Right kidney (tissue), 1 donor: Measurements from ENCODE around the gene BCL7C.
A peak's percentile ranks its signal among the peaks of the same experiment; 100 is the strongest.
"Not testable (repeated sequence)": the region's sequence is repeated elsewhere in the genome, so short reads cannot be mapped to it uniquely, and the experiment has no call there.

ENCODE experiments used
- DNase-seq: peaks from one replicate; pipeline ENCODE4 v3.0.0-alpha.2; 2016

BCL7C gene

DNA sequence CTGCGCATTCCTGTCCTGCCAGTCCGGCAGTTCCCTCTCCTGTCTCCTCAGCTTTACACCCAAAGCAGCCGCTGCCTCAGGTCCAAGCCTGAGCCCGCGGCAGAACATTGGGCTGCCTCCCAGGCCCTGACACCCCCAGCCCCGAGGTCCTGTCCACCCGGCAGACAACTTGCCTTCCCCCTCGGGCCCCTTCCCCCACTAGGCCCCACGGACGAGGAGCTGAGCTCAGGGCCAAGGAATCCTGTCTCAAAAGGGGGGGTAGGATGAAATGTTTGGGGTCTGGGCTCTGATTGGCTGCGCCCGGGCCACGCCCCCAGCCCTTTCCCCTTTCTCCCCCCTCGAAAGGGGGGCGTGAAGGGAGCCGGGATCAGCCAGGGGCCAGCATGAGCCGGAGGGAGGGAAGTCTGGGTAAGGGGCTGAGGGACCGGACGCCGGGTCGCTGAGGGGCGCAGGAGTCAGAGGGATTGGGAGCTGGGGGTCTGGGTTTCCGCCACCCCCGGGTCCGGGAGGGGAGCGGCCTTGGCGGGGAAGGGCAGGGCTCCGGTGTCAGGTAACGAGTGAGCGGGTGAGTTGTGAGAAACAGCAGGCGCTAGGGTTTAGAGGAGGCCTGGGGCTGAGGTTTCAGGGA, 2.5 kb upstream of the BCL7C start, which contains the start of gene CTF1:
TSS of gene CTF1 (plus strand) at position 354 of the 628 bp plus-strand sequence. CDS start at position 384, 30 bp downstream.
- peak; percentile 90 for DNase-seq

- peak; percentile 77 for DNase-seq
Observed at GRCh38 chr16:30895627-30896260, 1.9 kb upstream of the BCL7C start.

DNA sequence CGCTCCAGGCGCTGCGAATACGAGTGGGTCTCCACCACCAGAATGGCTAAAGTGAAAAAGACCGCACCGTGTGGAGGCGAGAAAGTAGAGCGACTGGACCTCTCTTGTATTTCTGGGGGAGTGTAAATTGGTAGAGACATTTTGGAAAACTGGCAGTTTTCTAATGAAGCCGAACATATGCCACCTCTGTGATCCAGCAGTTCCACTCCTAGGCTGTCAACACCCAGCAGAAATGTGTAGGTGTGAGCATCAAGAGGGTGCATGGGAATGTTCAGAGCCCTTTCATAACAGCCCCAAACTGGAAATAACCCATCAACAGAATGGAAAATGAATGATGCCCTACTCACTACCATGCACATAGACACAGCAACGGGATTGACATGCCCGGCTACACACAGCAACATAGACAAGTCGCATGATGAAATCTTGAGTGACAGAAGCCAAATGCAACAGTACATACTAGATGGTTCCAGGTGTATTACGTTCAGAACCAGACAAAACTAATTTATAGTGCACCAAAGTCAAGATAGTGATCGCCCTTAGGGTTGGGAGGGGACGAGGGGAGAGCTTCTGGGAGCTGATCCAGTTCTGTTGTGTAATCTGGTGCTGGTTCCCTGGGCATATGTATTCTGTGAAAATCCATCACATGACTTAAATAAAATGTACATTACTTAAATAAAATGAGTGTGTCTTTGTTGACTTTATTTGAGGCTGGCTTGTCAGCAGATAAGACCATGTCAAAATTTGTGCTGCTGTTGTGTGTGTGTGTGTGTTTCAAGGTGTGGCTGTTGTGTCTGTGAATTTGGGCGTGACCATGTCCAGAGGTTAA, 877 bp upstream of the BCL7C start:
- no peak for DNase-seq

GRCh38 chr16:30893417-30893743, 497 bp downstream of the BCL7C start:
- DNase-seq = no peak

DNA sequence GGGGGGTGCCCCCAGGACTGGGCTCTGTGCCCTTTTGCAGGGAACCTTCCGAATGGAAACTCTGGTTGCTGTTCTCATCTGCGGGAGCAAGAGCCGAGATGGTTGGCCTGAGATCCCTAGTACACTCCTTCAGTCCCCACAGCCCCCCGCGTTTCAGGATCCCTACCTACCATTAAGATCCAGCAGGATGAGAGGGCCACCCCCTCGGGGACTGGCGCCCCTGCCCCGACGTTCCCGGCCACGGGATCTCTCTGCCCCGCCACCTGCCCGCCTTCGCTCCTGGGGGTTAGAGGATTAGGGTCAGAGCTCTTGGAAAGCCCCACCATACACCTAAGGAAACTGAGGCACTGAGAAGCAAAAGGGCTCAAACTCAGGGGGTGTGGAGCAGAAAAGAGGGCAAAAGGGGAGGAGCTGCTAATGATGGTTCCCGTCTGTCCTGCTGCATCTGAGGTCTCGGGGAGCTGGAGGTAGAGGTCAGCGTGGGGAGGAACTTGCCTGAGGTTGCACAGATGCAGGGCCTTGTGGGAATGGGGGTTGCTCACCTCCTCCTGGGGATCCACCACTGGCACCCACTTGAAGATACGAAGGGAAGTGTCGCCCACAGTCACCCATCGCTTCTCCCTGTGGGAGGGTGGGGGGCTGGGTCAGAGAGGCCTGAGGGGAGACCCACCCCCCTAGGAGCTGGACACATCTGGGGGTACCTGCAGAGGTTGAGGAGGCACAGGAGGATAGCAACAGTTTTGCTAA, 1.0 kb downstream of the BCL7C start:
- no peak for DNase-seq

DNA sequence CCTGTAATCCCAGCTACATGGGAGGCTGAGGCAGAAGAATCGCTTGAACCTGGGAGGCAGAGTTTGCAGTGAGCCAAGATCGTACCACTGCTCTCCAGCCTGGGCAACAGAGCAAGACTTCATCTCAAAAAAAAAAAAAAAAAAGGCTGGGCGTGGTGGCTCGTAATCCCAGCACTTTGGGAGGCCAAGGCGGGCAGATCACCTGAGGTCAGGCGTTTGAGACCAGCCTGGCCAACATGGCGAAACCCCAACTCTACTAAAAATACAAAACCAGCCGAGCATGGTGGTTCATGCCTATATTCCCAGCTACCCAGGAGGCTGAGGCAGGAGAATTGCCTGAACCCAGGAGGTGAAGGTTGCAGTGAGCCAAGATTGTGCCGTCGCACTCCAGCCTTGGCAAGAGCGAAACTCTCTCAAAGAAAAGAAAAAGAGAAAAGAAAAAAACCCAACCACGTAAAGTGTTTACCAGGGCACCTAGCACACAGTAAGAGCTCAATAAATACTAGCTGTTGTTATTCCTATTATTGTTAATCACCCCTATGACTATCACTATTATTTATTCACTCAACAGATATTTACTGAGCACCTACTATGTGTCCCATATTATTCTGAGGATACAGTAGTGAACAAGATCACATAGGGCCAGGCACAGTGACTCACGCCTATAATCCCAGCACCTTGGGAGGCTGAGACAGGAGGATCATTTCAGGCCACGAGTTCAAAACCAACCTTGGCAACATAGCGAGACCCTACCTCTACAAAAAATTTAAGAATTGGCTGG, 2.6 kb downstream of the BCL7C start:
- DNase-seq = not testable (repeated sequence)

DNA sequence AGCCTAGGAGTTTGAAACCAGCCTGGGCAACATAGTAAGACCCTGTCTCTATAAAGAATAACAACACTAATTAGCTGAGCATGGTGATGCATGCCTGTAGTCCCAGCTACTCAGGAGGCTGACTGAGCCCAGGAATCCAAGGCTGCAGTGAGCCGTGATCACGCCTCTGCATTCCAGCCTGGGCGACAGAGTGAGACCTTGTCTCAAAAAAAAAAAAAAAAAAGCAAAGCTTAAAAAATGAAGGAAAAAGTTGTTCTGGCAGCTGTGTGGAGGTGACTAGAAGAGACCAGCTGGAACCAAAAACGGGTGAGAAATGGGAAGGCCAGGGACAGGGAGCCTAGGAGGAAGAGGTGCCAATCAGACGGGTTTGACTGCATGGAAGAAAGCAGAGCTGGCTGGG, 4.2 kb downstream of the BCL7C start:
- peak; percentile 15 for DNase-seq

DNA sequence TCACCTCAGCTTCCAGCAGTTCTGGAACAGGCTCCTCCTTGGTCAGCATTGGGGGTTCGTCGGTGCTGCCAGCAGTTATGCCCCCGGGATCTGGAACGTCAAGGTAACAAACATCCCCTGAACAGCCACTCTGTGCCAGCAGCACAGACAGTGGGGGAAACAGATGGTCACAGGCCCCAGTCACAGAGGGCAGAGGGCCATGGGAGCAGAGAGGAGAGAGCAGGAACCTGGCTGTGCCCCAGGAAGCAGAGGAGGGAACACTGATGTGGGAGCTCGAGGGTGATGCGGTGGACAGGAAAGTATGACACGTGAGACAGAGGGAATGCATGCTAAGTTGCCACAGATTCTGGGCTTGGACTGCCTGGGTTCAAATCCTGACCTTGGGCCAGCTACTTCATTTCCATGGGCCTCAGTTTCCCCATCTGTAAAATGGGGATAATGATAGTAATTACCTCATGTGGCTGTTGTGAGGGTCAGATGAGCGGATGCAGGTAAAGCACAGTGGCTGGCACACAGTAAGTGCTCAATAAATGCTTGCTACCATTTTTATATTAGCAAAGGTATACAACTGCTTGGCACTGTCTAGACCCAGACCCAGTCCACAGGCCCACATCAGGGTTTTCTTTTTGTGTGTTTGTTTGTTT, 4.9 kb downstream of the BCL7C start:
- no peak for DNase-seq

DNA sequence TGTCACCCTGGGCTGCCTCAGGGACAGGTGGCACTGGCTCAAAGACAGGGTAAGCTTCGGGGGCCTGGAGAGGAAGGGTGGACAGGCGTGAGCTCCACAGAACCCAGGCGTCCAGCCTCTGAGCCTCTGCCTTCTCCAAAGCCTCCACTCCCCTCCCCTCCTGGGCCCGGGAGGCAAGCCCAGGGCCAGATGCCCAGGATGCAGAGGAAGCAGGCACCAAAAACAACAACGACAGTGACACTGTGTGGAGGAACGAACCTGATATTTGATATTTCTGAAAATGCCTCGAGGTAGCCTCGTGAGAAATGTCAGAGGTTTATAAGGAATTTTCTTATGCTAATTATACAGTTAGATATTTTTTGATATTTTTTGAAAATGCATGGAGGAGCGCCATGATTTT, 6.0 kb downstream of the BCL7C start:
- DNase-seq = no peak

DNA sequence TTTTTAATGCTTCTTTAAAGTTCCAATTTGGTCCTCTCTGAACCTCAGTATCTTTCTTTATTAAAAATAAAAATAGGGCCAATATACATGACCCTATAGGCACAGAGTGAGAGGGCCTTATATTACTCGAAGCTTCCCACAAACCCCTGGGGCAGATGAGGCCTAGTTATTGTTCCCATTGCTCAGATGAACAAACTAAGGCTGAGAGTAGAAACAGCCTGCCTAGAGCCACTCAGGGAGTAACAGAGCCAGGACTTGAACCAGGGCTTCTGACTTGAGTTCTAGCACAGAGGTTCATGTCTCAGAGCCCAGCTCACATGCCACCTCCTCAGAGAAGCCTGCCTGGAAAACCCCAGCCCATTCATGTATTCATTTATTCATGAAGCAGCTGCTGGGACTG, 7.7 kb downstream of the BCL7C start:
- no peak for DNase-seq

- DNase-seq = no peak
Observed at GRCh38 chr16:30885196-30885595, 8.7 kb downstream of the BCL7C start.

DNA sequence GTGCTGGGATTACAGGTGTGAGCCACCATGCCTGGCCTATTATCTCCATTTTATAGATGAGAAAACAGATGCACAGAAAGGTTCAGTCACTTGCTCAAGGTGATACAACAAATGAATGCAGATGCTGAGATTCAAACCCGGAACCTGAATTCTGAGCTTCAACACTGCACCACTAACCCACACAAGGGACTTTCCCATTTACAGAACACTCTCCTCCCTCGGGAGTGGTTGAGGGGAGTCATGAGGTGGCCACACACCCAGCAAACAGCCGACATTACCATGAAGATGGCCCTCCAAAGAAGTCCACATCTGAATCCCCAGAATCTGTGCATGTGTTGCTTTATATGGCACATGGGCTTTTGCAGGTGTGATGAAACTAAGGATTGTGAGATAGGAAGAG, 9.1 kb downstream of the BCL7C start:
- DNase-seq = no peak

DNA sequence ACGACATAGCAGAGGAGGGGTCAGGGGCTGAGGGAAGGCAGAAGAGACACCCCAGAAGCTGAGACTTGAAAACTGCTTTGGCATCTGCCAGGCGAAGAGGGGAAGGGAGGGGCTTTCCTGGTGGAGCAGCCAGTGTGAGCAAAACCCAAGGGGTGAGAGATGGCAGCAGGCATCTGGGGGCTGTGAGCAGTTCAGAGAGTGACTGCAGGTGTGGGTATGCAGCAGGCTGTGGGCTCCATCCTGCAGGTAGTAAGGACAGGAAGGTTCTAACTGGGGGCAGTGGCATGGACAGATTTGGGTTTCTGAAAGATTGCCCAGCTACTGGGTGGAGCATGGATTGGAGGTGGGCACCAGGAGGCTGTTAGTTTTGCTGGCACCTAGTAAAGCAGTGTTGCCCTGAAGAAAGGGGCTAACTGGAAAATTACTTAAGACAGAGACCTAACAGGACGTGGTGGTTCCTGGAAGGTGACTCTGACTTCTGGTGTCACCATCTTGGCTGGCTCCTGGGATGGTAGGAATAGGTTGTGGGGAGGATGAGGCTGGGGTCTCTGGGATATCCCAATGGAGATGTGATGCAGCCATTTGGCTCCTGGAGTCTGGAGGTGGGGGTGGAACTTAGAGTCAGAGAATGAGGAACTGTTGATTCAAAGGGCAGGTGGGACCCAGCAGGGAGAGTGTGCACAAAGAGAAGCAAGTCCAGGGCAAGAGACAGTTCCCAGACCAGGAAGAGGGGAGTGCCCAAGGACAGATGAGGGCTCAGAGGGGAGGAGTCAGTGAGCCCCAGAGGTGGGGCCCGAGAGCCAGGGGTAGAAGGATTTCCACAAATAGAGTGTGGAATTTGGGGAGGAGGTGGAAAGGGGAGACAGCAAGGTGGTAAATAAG, 11.2 kb downstream of the BCL7C start:
- no peak for DNase-seq

GRCh38 chr16:30876867-30877266, 17.0 kb downstream of the BCL7C start:
- DNase-seq = no peak

DNA sequence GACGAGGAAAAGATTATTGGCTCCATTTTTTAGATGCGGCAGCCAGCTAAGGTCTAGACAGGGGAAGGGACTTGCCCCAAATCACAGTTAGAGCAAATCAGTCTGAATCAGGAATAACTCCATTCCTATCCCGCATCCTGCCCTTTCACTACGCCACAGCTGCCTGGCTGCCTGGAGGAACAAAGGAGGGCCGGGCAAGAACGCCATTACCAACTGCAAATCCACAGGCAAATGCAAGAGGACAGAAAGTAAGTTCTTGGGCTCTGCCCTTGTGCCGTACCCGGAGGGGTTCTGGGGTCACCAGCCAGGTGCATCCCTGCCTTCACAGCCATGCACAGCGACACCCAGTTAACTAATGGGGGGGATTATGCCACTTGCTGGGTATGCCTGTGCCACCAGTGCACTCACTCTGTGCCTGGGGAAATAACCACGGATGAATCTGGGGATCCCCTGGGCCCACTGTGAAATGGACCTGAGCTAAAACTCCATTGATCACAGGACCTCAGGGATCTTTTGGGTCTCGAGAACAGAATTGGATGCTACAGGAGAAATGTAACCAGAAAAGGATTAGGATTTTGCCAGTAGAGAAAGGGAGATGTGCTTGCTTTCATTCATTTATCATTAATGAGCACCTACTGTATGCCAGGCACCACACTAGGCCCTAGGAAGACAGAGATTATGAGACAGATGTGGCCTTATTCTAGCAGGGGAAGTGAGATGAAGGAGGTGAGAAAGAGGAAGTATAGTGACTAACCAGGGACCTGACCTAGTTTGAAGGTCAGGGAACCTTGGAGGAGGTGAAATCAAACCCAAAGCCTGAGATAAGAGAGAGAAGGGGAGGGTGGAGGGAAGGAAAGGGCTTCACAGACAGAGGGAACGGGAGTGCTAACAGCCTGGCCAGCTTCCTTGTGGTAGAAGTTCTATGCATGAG, 17.7 kb downstream of the BCL7C start:
- DNase-seq = peak; percentile 47

- peak; percentile 93 for DNase-seq
Observed at GRCh38 chr16:30874821-30875717, 18.8 kb downstream of the BCL7C start.

DNA sequence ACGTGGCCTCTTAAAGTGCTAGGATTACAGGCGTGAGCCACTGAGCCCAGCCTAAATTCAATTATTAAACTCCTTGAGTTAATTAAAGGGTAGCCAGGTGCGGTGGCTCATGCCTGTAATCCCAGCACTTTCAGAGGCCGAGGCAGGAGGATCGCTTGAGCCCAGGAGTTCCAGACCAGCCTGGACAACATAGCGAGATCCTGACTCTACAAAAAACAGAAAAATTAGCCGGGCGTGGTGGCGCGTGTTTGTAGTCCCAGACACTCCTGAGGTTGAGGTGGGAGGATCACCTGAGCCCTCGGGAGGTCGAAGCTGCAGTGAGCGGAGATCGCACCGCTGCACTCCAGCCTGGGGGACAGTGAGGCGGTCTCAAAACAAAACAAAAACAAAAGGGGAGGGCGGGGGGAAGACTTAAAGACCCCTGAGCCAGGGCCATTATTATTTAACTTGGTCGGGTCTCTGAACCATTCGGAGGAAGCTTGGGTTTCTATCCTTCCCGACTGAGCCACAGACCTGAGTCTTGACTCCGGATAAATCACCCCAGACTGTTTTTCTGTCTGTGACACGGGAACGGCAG, 19.5 kb downstream of the BCL7C start:
- DNase-seq = no peak

- DNase-seq = no peak
Observed at GRCh38 chr16:30870904-30871303, 23.0 kb downstream of the BCL7C start.
